HepG2 (cell line): ENCODE results near the gene RPLP2. TPM values are rescaled to one million over a fixed set of nuclear protein-coding genes. Genes with fewer than 3 reads are reported as not detected.

ENCODE experiments used
- ATF7-NPFF ChIP-seq: sonication (generic); formaldehyde crosslinking; IDR thresholded peaks from 2 replicates; pipeline ENCODE4 v1.8.1; 2023; ENCODE audit warnings: mild to moderate bottlenecking, low read depth, missing genetic modification reagents, moderate library complexity
- ATM ChIP-seq: fragments of 450-650 bp; IDR thresholded peaks from 2 replicates; pipeline ENCODE4 v1.7.1; 2017; ENCODE audit warnings: mild to moderate bottlenecking, borderline replicate concordance
- IRX3 ChIP-seq: sonication (generic); formaldehyde crosslinking; IDR thresholded peaks from 2 replicates; pipeline ENCODE4 v1.8.1; 2023; ENCODE audit warnings: mild to moderate bottlenecking, low read depth, missing genetic modification reagents, borderline replicate concordance
- JUND ChIP-seq: sonication (generic); formaldehyde crosslinking; IDR thresholded peaks from 2 replicates; pipeline ENCODE4 v1.8.0; 2022; ENCODE audit warnings: mild to moderate bottlenecking, missing genetic modification reagents
- TEAD2 ChIP-seq: sonication (generic); formaldehyde crosslinking; IDR thresholded peaks from 2 replicates; pipeline ENCODE4 v1.9.0; 2021; ENCODE audit warnings: missing genetic modification reagents
- TOE1 ChIP-seq: sonication (generic); formaldehyde crosslinking; IDR thresholded peaks from 2 replicates; pipeline ENCODE4 v1.4.0; 2020; ENCODE audit warnings: mild to moderate bottlenecking, missing genetic modification reagents
- U2AF2 ChIP-seq: fragments of 200-400 bp; formaldehyde crosslinking; IDR thresholded peaks from 2 replicates; pipeline ENCODE4 v1.6.1; 2017; ENCODE audit warnings: low read depth, mild to moderate bottlenecking, low read length
- ZNF598 ChIP-seq: sonication (generic); formaldehyde crosslinking; IDR thresholded peaks from 2 replicates; pipeline ENCODE4 v1.5.1; 2020; ENCODE audit warnings: mild to moderate bottlenecking, missing genetic modification reagents, borderline replicate concordance
- ZNF660 ChIP-seq: sonication (generic); formaldehyde crosslinking; IDR thresholded peaks from 2 replicates; pipeline ENCODE4 v1.5.1; 2020; ENCODE audit warnings: mild to moderate bottlenecking, low read depth, missing genetic modification reagents, borderline replicate concordance
- ZNF7 ChIP-seq: IDR thresholded peaks from 2 replicates; pipeline ENCODE4 v1.6.1; 2016; ENCODE audit warnings: missing biosample characterization, missing genetic modification reagents
- ZNF749 ChIP-seq: sonication (generic); formaldehyde crosslinking; IDR thresholded peaks from 2 replicates; pipeline ENCODE4 v1.8.0; 2022; ENCODE audit warnings: mild to moderate bottlenecking, missing genetic modification reagents, moderate library complexity, borderline replicate concordance
- ZNF781 ChIP-seq: sonication (generic); formaldehyde crosslinking; IDR thresholded peaks from 2 replicates; pipeline ENCODE4 v1.5.1; 2020; ENCODE audit warnings: borderline replicate concordance, mild to moderate bottlenecking, missing genetic modification reagents; ENCODE audit errors: not compliant biosample characterization
- polyA plus RNA-seq, 8 experiments: library from polyadenylated mRNA; depleted of rRNA in 3 of 8; stranded (reverse) in 7 of 8; unstranded in 1 of 8; fragments of >200 nt; fragmentation: Illumina TruSeq in 4 of 8; extraction: Trizol in 4 of 8; gene quantifications; 2 replicates each; pipeline versions ENCODE4 v1.2.1 to v1.2.3, GENCODE V29; 2011 to 2016; ENCODE audit warnings: low read depth in 4 of 8, missing spikeins in 1 of 8, mixed read lengths in 1 of 8; ENCODE audit not compliant: insufficient read depth in 1 of 8
- total RNA-seq, 5 experiments: library from RNA; depleted of rRNA; stranded (reverse); fragments of >200 nt; fragmentation: Illumina TruSeq; extraction: Trizol; gene quantifications; 2 replicates each; pipeline ENCODE4 v1.2.3, GENCODE V29; 2016; ENCODE audit warnings: low read depth in 1 of 5
- TF ChIP-seq, protein P1 (sequence below): sonication (generic); formaldehyde crosslinking; IDR thresholded peaks from 2 replicates; pipeline ENCODE4 v1.4.0; 2020; ENCODE audit warnings: missing genetic modification reagents
- TF ChIP-seq, protein P2 (sequence below): sonication (generic); formaldehyde crosslinking; IDR thresholded peaks from 2 replicates; pipeline ENCODE4 v1.5.0; 2020; ENCODE audit warnings: mild to moderate bottlenecking, missing genetic modification reagents, borderline replicate concordance
- TF ChIP-seq, protein P3 (sequence below): sonication (generic); formaldehyde crosslinking; IDR thresholded peaks from 2 replicates; pipeline ENCODE4 v1.5.1; 2020; ENCODE audit warnings: missing genetic modification reagents, mild to moderate bottlenecking, borderline replicate concordance
- TF ChIP-seq, protein P4 (sequence below): IDR thresholded peaks from 2 replicates; pipeline ENCODE4 v1.6.1; 2016; ENCODE audit warnings: control low read depth
- TF ChIP-seq, protein P5 (sequence below): sonication (generic); formaldehyde crosslinking; IDR thresholded peaks from 2 replicates; pipeline ENCODE4 v1.4.0; 2020; ENCODE audit warnings: mild to moderate bottlenecking, low read depth, missing genetic modification reagents
- TF ChIP-seq, protein P6 (sequence below): sonication (generic); formaldehyde crosslinking; IDR thresholded peaks from 2 replicates; pipeline ENCODE4 v1.8.1; 2023; ENCODE audit warnings: mild to moderate bottlenecking, moderate library complexity, missing genetic modification reagents

RPLP2 gene
- total and polyA plus RNA-seq, 2 of the 13 experiments (the other 11 are each of a cell fraction or from before 2014, with no cell fraction given): 978 to 2,106 TPM

DNA sequence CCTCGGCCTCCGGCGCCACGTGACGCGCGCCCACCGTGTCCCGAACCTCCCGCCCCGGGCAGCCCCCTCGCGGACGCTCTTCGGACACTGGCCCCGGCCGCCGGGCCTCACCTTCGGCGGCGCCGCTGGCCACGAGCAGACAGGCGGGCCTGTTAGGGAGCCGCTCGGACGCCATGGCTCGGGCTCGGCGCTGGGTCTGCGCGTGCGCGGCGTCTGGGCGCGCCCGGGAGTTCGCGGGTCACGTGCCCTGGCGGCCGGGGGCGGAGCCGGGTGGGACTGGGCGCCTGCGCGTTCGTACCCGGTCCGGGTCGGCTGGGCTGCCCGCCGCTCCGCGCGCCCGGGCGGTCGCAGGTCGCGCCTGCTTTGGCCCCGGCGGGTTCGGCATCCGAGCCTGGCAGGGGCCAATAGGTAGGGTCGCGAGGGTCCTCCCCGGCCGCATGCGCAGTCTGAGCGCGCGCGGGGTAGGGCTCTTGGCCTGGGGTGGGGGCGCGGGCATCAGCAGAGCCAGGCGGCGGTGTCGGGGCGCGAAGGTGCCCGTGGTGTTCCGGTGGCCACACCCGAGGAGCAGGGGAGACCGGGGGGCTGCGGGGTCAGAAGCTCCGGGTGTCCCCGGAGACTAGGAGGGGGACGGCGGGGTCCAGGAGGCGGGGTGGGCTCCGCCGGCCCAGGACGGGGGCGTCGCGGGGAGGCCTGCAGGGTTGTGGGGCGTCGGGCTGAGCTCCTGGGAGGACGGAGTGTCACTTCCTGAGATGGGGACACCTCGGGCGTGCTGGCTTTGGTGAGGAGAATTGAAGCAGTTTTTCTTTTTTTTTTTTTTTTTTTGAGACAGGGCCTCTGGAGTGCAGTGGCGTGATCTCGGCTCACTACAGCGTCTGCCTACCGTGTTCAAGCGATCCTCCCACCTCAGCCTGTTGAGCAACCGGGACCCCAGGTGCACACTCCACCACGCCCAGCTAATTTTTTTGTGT, 32.2 kb upstream of the RPLP2 start, which contains the start of gene GATD1 (continued):
- TF ChIP-seq, protein P1, sequence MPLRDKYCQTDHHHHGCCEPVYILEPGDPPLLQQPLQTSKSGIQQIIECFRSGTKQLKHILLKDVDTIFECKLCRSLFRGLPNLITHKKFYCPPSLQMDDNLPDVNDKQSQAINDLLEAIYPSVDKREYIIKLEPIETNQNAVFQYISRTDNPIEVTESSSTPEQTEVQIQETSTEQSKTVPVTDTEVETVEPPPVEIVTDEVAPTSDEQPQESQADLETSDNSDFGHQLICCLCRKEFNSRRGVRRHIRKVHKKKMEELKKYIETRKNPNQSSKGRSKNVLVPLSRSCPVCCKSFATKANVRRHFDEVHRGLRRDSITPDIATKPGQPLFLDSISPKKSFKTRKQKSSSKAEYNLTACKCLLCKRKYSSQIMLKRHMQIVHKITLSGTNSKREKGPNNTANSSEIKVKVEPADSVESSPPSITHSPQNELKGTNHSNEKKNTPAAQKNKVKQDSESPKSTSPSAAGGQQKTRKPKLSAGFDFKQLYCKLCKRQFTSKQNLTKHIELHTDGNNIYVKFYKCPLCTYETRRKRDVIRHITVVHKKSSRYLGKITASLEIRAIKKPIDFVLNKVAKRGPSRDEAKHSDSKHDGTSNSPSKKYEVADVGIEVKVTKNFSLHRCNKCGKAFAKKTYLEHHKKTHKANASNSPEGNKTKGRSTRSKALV (CRISPR knock-in tag): 0 out of 2 replicates have a peak, but pooled peaks have one; percentile 45
- TF ChIP-seq ATF7-NPFF (CRISPR knock-in tag) (peak; percentile 42), U2AF2 (no peak), ZNF7 (CRISPR knock-in tag) (no peak), TEAD2 (CRISPR knock-in tag) (no peak), ZNF598 (CRISPR knock-in tag) (no peak), ZNF660 (no peak), ATM (no peak), IRX3 (CRISPR knock-in tag) (peak; percentile 68; the same call in 1 of the 2 replicates), TOE1 (no peak; the same call in 1 of the 2 replicates), JUND (CRISPR knock-in tag) (no peak), ZNF749 (0 out of 2 replicates have a peak, but pooled peaks have one; percentile 40), ZNF781 (CRISPR knock-in tag) (no peak)
- TF ChIP-seq, protein P2, sequence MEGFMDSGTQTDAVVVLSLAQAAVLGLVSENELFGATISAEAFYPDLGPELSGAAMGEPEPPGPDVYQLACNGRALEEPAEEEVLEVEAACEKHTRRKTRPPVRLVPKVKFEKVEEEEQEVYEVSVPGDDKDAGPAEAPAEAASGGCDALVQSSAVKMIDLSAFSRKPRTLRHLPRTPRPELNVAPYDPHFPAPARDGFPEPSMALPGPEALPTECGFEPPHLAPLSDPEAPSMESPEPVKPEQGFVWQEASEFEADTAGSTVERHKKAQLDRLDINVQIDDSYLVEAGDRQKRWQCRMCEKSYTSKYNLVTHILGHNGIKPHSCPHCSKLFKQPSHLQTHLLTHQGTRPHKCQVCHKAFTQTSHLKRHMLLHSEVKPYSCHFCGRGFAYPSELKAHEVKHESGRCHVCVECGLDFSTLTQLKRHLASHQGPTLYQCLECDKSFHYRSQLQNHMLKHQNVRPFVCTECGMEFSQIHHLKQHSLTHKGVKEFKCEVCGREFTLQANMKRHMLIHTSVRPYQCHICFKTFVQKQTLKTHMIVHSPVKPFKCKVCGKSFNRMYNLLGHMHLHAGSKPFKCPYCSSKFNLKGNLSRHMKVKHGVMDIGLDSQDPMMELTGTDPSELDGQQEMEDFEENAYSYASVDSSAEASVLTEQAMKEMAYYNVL (CRISPR knock-in tag): no peak
- TF ChIP-seq, protein P3, sequence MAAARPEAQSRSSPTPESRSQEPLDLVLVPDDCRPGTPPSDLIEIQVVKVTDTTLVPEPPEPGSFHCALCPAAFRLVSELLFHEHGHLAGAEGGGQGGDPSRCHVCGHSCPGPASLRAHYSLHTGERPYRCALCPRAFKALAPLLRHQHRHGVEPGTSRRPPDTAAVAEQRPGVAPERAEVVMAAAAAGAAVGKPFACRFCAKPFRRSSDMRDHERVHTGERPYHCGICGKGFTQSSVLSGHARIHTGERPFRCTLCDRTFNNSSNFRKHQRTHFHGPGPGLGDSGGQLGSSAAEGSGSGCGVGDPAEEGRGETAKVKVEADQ (CRISPR knock-in tag): peak; percentile 61; the same call in 1 of the 2 replicates
- TF ChIP-seq, protein P4, sequence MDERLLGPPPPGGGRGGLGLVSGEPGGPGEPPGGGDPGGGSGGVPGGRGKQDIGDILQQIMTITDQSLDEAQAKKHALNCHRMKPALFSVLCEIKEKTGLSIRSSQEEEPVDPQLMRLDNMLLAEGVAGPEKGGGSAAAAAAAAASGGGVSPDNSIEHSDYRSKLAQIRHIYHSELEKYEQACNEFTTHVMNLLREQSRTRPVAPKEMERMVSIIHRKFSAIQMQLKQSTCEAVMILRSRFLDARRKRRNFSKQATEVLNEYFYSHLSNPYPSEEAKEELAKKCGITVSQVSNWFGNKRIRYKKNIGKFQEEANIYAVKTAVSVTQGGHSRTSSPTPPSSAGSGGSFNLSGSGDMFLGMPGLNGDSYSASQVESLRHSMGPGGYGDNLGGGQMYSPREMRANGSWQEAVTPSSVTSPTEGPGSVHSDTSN (CRISPR knock-in tag): no peak
- TF ChIP-seq, protein P5, sequence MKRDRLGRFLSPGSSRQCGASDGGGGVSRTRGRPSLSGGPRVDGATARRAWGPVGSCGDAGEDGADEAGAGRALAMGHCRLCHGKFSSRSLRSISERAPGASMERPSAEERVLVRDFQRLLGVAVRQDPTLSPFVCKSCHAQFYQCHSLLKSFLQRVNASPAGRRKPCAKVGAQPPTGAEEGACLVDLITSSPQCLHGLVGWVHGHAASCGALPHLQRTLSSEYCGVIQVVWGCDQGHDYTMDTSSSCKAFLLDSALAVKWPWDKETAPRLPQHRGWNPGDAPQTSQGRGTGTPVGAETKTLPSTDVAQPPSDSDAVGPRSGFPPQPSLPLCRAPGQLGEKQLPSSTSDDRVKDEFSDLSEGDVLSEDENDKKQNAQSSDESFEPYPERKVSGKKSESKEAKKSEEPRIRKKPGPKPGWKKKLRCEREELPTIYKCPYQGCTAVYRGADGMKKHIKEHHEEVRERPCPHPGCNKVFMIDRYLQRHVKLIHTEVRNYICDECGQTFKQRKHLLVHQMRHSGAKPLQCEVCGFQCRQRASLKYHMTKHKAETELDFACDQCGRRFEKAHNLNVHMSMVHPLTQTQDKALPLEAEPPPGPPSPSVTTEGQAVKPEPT (CRISPR knock-in tag): 0 out of 2 replicates have a peak, but pooled peaks have one; percentile 19
- TF ChIP-seq, protein P6, sequence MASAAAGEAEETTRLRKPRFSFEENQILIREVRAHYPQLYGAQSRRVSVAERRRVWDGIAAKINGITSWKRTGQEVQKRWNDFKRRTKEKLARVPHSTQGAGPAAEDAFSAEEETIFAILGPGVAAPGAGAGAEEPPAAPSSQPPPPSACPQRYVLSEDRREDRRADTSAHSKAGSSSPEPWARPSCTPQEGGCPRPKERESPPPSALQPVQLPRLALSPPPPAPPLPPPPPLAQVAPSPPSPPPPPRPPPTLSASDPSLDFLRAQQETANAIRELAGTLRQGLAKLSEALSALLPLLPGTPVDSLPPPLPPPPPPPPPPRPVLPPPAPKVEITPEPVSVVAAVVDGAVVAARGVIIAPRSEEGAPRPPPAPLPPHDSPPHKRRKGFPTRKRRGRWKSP (CRISPR knock-in tag): peak; percentile 57; the same call in 1 of the 2 replicates
